ENCODE measurements around the gene KCNIP4.

- TF ChIP-seq CTCF (conservative IDR thresholded peaks at IDR 0.05) (no peak), EZH2 (IDR thresholded peaks at IDR 0.05; ENCODE audit: low read depth) (no peak)
Measured at GRCh38 chr4:21102667-21103066, 845.9 kb downstream of the KCNIP4 start.
